ENCODE measurements around the gene ATXN1. TPM values are rescaled to one million over a fixed set of nuclear protein-coding genes. Genes with fewer than 3 reads are reported as not detected.

ATXN1 gene
- total and polyA plus RNA-seq, 7 experiments from 2014 or later: 1.5 to 82.7 (median 42.4) TPM

DNA sequence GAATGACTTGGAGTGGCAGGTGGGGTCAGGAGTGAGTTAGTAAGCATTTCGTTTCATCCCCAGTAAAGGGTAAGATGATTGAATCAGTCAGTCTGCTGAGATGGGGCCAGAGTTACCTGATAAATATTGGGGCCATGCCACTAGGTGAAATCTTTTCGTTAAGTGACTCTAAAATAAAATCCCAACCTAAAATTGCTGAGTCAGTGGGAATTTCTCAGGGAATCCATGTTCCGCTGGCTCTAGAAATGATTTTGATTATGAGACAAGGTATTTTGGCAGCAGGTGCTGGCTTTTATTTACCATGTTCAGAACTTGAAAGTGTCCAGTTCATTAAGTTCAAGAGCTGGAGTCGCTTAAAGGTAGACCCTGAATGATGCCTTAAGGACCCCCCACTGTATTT lies 397.5 kb downstream of the ATXN1 start:
- Mint-ChIP-seq H3K27ac (no peak overlapping the region), H3K4me1 (no peaks in the 10 kb centered on the region), H3K4me3 (no peak overlapping the region), H3K36me3 (no peaks in the 10 kb centered on the region), H3K27me3 (no peaks in the 10 kb centered on the region), H3K9me3 (no peaks in the 10 kb centered on the region)
- DNase-seq (no peak), ATAC-seq (no peak)
- no peaks in the 10 kb centered on the region for H3K27me3 ChIP-seq (ENCODE audit: control insufficient read depth in 2 of 2, insufficient read depth in 2 of 2, low read length in 2 of 2)
- no peaks in the 10 kb centered on the region for H3K4me1 ChIP-seq (ENCODE audit: control insufficient read depth in 2 of 2, insufficient read depth in 2 of 2, low read length in 2 of 2)
- intact Hi-C loops (cut with micrococcal nuclease): no loop called here
- H3K36me3 ChIP-seq (ENCODE audit: control insufficient read depth in 2 of 3, insufficient read depth in 3 of 3, low read length in 3 of 3): peaks cover 0 to 3% (median 0%) of the 10 kb centered on the region in 3 experiments
- H3K4me3 ChIP-seq (ENCODE audit: low read length): no peak overlapping the region
- CTCF ChIA-PET: no interaction called here
- POLR2A ChIA-PET: interaction anchor here (0.6 kb wide), 1 partner anchor 227 kb away, joined by 3 read pairs; no protein-coding TSS in a partner anchor
- no peaks in the 10 kb centered on the region for H3K9me3 ChIP-seq (ENCODE audit: control insufficient read depth in 2 of 3, low read length in 3 of 3)
- H3K27ac ChIP-seq (ENCODE audit: low read depth, low read length): no peak overlapping the region

DNA sequence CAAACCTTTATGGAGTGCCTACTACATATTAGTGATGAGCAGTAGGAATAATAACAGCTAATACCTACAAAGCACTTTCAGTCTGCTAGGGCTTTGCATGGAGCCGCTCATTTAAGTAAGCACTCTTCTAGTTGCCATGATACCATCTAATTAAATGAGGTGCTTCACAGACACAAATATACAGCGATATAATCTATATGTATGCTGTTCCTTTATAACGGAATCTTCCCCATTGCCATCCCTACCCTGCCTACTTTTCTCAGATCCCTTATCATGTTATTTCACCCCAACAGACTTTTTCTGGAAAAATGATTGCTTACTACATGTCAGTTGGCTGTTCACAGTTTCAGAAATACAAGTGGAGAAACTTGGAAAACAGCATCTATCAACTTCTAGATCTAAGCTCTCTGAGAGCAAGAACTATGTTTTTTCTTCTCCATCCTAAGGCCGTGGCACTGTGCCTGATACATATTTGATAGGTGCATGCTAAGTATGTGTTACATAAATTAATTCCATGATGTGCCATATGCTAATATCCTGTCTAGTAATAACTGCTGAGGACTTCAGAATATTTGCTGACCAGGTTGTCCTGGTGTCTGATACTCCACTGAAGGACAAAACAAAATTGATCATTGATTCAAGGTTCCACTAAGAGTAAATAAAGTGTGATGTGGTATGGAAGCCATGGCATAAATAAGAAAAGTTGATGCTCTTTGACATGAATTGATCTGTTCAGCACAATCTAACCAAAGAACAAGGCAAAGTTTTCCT lies 398.3 kb downstream of the ATXN1 start:
- H3K4me1 ChIP-seq (ENCODE audit: control insufficient read depth in 2 of 2, insufficient read depth in 2 of 2, low read length in 2 of 2): no peaks in the 10 kb centered on the region
- CTCF ChIA-PET: no interaction called here
- POLR2A ChIA-PET: no interaction called here
- no peaks in the 10 kb centered on the region for H3K27me3 Mint-ChIP-seq
- no peak overlapping the region for H3K27ac Mint-ChIP-seq
- H3K27ac ChIP-seq (ENCODE audit: low read depth, low read length): no peak overlapping the region
- H3K36me3 Mint-ChIP-seq: peaks cover 0 to 2% (median 0%) of the 10 kb centered on the region in 5 donors
- ATAC-seq (no peak), DNase-seq (no peak)
- no peak overlapping the region for H3K4me3 ChIP-seq (ENCODE audit: low read length)
- no peak overlapping the region for H3K4me3 Mint-ChIP-seq
- peaks cover 0 to 3% (median 0%) of the 10 kb centered on the region in 3 experiments for H3K36me3 ChIP-seq (ENCODE audit: control insufficient read depth in 2 of 3, insufficient read depth in 3 of 3, low read length in 3 of 3)
- H3K9me3 ChIP-seq (ENCODE audit: control insufficient read depth in 2 of 3, low read length in 3 of 3): no peaks in the 10 kb centered on the region
- H3K9me3 Mint-ChIP-seq: no peaks in the 10 kb centered on the region
- intact Hi-C loops (cut with micrococcal nuclease): no loop called here
- H3K27me3 ChIP-seq (ENCODE audit: control insufficient read depth in 2 of 2, insufficient read depth in 2 of 2, low read length in 2 of 2): no peaks in the 10 kb centered on the region
- no peaks in the 10 kb centered on the region for H3K4me1 Mint-ChIP-seq

DNA sequence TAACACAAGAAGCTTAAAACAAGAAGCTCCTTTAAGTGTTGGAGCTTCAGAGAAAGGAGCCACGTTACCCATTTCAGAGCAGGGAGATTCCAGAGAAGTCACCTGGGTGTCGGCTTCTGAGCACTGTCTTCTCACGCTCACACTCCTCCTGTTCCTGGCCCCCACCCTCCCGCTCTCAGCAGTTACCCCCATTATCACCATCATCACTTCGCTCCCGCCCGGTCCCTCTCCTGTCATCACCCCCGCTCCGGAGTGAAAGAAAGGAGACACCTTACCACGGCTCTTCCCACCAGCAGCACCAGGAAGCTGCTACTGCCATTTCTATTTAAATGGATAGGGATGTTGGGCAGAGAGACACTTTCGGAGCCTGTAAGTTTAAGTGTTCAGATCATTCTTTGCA lies 399.0 kb downstream of the ATXN1 start:
- peak overlapping the region in 1 of 9 donors; percentile 39 for H3K27ac Mint-ChIP-seq
- POLR2A ChIA-PET: no interaction called here

DNA sequence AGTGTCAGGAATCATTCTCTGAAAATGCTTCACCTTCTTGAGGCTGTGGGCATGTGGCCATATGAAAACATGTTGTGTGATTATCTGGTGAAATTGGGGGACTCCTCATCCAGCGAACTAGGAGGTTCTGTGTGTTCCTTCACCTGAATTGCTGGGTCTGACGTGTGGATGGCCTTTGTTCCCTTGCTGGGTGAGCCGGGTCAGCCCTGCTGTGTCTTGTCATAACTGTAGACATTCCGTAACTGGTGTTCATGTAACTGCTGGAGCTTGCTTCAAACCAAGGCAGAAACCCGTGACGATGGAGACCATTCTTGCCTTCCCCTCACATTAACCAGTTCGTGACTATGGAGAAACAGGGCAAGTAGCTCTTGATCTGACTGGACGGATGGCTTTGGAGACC lies 399.4 kb downstream of the ATXN1 start:
- DNase-seq (no peak), ATAC-seq (no peak)
- no peak overlapping the region for H3K27ac Mint-ChIP-seq
- H3K4me3 Mint-ChIP-seq: no peak overlapping the region
- peaks cover 0 to 3% (median 0%) of the 10 kb centered on the region in 3 experiments for H3K36me3 ChIP-seq (ENCODE audit: control insufficient read depth in 2 of 3, insufficient read depth in 3 of 3, low read length in 3 of 3)
- intact Hi-C loops (cut with micrococcal nuclease): no loop called here
- no peaks in the 10 kb centered on the region for H3K4me1 Mint-ChIP-seq
- peaks cover 0 to 6% (median 0%) of the 10 kb centered on the region in 5 donors for H3K36me3 Mint-ChIP-seq
- no peaks in the 10 kb centered on the region for H3K27me3 ChIP-seq (ENCODE audit: control insufficient read depth in 2 of 2, insufficient read depth in 2 of 2, low read length in 2 of 2)
- ChIA-PET POLR2A (no interaction called here), CTCF (no interaction called here)
- no peaks in the 10 kb centered on the region for H3K9me3 ChIP-seq (ENCODE audit: control insufficient read depth in 2 of 3, low read length in 3 of 3)
- no peaks in the 10 kb centered on the region for H3K9me3 Mint-ChIP-seq
- no peaks in the 10 kb centered on the region for H3K4me1 ChIP-seq (ENCODE audit: control insufficient read depth in 2 of 2, insufficient read depth in 2 of 2, low read length in 2 of 2)
- H3K27me3 Mint-ChIP-seq: no peaks in the 10 kb centered on the region
- no peak overlapping the region for H3K27ac ChIP-seq (ENCODE audit: low read depth, low read length)
- H3K4me3 ChIP-seq (ENCODE audit: low read length): no peak overlapping the region

More for the DNA sequence above, 399.0 kb downstream of the ATXN1 start:
- no peak overlapping the region for H3K4me3 Mint-ChIP-seq
- Histone ChIP-seq H3K27me3 (ENCODE audit: control insufficient read depth in 2 of 2, insufficient read depth in 2 of 2, low read length in 2 of 2) (no peaks in the 10 kb centered on the region), H3K27ac (ENCODE audit: low read depth, low read length) (no peak overlapping the region), H3K4me1 (ENCODE audit: control insufficient read depth in 2 of 2, insufficient read depth in 2 of 2, low read length in 2 of 2) (no peaks in the 10 kb centered on the region), H3K4me3 (ENCODE audit: low read length) (no peak overlapping the region), H3K36me3 (ENCODE audit: control insufficient read depth in 2 of 3, insufficient read depth in 3 of 3, low read length in 3 of 3) (peaks cover 0 to 3% (median 0%) of the 10 kb centered on the region in 3 experiments), H3K9me3 (ENCODE audit: control insufficient read depth in 2 of 3, low read length in 3 of 3) (no peaks in the 10 kb centered on the region)
- ATAC-seq (no peak), DNase-seq (no peak)
- intact Hi-C loops (cut with micrococcal nuclease): no loop called here
- H3K27me3 Mint-ChIP-seq: no peaks in the 10 kb centered on the region
- no peaks in the 10 kb centered on the region for H3K9me3 Mint-ChIP-seq
- peaks cover 0 to 6% (median 0%) of the 10 kb centered on the region in 5 donors for H3K36me3 Mint-ChIP-seq
- no peaks in the 10 kb centered on the region for H3K4me1 Mint-ChIP-seq
- CTCF ChIA-PET: no interaction called here

DNA sequence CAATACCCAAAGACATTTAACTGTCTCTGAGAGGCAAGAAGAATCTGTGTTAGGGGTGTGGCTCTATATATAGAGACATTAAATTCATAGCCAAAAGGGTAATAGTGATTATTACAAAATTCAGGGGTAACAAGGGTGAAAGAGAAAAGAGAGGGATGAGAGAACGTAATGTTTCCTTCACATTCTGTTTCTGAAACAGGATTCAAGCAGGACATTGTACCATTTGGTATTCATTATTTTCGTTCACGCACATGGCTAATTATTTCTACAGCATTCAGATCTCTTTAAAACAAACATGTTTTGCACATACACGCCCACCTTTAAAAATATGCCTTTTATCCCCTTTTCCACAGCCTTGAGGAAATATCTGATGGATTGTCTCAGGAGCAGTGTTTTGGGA lies 400.1 kb downstream of the ATXN1 start:
- Histone ChIP-seq H3K27ac (ENCODE audit: low read depth, low read length) (no peak overlapping the region), H3K27me3 (ENCODE audit: control insufficient read depth in 2 of 2, insufficient read depth in 2 of 2, low read length in 2 of 2) (no peaks in the 10 kb centered on the region), H3K36me3 (ENCODE audit: control insufficient read depth in 2 of 3, insufficient read depth in 3 of 3, low read length in 3 of 3) (peaks cover 0 to 3% (median 0%) of the 10 kb centered on the region in 3 experiments), H3K9me3 (ENCODE audit: control insufficient read depth in 2 of 3, low read length in 3 of 3) (no peaks in the 10 kb centered on the region), H3K4me1 (ENCODE audit: control insufficient read depth in 2 of 2, insufficient read depth in 2 of 2, low read length in 2 of 2) (no peaks in the 10 kb centered on the region), H3K4me3 (ENCODE audit: low read length) (no peak overlapping the region)
- CTCF ChIA-PET: no interaction called here
- Mint-ChIP-seq H3K36me3 (peaks cover 0 to 6% (median 0%) of the 10 kb centered on the region in 5 donors), H3K27me3 (no peaks in the 10 kb centered on the region), H3K4me1 (peaks cover 0 to 3% (median 0%) of the 10 kb centered on the region in 7 donors), H3K9me3 (no peaks in the 10 kb centered on the region), H3K27ac (no peak overlapping the region), H3K4me3 (no peak overlapping the region)
- POLR2A ChIA-PET: no interaction called here
- ATAC-seq: no peak
- intact Hi-C loops (cut with micrococcal nuclease): no loop called here
- DNase-seq: no peak

DNA sequence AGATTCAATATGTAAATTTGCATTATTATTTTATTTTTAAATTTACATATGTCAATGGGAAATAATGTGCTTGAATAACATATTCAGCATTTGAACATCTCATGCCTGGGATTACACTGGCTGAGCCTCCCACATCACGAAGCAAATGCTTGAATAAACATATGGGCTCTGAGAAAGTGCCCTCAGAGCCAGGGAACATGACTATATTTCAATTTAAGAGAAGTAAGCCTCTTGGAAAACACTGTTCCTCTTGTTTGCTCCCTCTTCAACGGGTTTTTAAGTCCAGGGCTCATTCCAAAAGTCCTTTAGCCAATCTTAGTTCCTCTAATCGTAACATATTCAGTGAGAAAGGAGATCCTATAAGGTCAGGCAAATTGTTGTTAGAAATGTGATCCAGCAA lies 400.9 kb downstream of the ATXN1 start:
- Mint-ChIP-seq H3K36me3 (peaks cover 0 to 9% (median 2%) of the 10 kb centered on the region in 5 donors), H3K27ac (no peak overlapping the region), H3K27me3 (no peaks in the 10 kb centered on the region), H3K4me3 (no peak overlapping the region), H3K4me1 (peaks cover 0 to 7% (median 0%) of the 10 kb centered on the region in 7 donors), H3K9me3 (peaks cover 0 to 1% (median 0%) of the 10 kb centered on the region in 11 donors)
- Histone ChIP-seq H3K4me1 (ENCODE audit: control insufficient read depth in 2 of 2, insufficient read depth in 2 of 2, low read length in 2 of 2) (no peaks in the 10 kb centered on the region), H3K9me3 (ENCODE audit: control insufficient read depth in 2 of 3, low read length in 3 of 3) (no peaks in the 10 kb centered on the region), H3K27me3 (ENCODE audit: control insufficient read depth in 2 of 2, insufficient read depth in 2 of 2, low read length in 2 of 2) (no peaks in the 10 kb centered on the region), H3K27ac (ENCODE audit: low read depth, low read length) (no peak overlapping the region), H3K36me3 (ENCODE audit: control insufficient read depth in 2 of 3, insufficient read depth in 3 of 3, low read length in 3 of 3) (no peaks in the 10 kb centered on the region), H3K4me3 (ENCODE audit: low read length) (no peak overlapping the region)
- intact Hi-C loops (cut with micrococcal nuclease): no loop called here
- CTCF ChIA-PET: no interaction called here
- DNase-seq (no peak), ATAC-seq (no peak)
- POLR2A ChIA-PET: no interaction called here

DNA sequence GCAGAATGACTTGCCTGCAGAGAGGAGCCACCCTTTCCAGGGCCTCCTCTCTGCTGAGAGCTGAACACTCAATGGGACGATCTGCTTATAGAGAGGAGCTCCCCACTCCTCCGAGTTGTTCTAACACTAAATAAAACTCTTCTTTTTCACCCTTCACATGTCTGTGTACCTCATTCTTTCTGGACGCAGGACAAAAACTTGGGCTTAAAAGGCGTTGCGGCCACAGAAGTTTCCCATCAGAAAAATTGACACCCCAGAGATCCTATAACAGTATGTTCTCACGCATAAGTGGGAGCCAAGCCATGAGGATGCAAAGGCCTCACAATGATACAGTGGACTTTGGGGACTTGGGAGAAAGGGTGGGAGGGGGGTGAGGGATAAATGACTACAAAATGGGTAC lies 401.7 kb downstream of the ATXN1 start:
- no peak overlapping the region for H3K27ac Mint-ChIP-seq
- ATAC-seq (no peak), DNase-seq (no peak)
- H3K36me3 ChIP-seq (ENCODE audit: control insufficient read depth in 2 of 3, insufficient read depth in 3 of 3, low read length in 3 of 3): no peaks in the 10 kb centered on the region
- H3K27me3 ChIP-seq (ENCODE audit: control insufficient read depth in 2 of 2, insufficient read depth in 2 of 2, low read length in 2 of 2): no peaks in the 10 kb centered on the region
- peaks cover 0 to 1% (median 0%) of the 10 kb centered on the region in 11 donors for H3K9me3 Mint-ChIP-seq
- POLR2A ChIA-PET: no interaction called here
- H3K4me1 Mint-ChIP-seq: peaks cover 0 to 7% (median 0%) of the 10 kb centered on the region in 7 donors
- no peak overlapping the region for H3K4me3 Mint-ChIP-seq
- H3K4me1 ChIP-seq (ENCODE audit: control insufficient read depth in 2 of 2, insufficient read depth in 2 of 2, low read length in 2 of 2): no peaks in the 10 kb centered on the region
- intact Hi-C loops (cut with micrococcal nuclease): no loop called here
- H3K27me3 Mint-ChIP-seq: no peaks in the 10 kb centered on the region
- H3K27ac ChIP-seq (ENCODE audit: low read depth, low read length): no peak overlapping the region
- no peaks in the 10 kb centered on the region for H3K9me3 ChIP-seq (ENCODE audit: control insufficient read depth in 2 of 3, low read length in 3 of 3)
- H3K4me3 ChIP-seq (ENCODE audit: low read length): no peak overlapping the region
- CTCF ChIA-PET: no interaction called here
- H3K36me3 Mint-ChIP-seq: peaks cover 0 to 9% (median 2%) of the 10 kb centered on the region in 5 donors
